WTC11 (cell line): ENCODE measurements around the gene NSG1.

Source experiments
- CTCF ChIP-seq: fragments of 200-600 bp; IDR thresholded peaks from 2 replicates; pipeline ENCODE4 v1.8.0; 2022; ENCODE audit warnings: antibody characterized with exemption
- NR1H2 ChIP-seq: sonication (generic); formaldehyde crosslinking; IDR thresholded peaks from 2 replicates; pipeline ENCODE4 v1.9.0; 2021; ENCODE audit warnings: mild to moderate bottlenecking, moderate library complexity, missing genetic modification reagents
- OVOL2 ChIP-seq: fragments of 250-450 bp; sonication (Bioruptor Pico); IDR thresholded peaks from 2 replicates; pipeline ENCODE4 v1.9.0; 2021; ENCODE audit warnings: mild to moderate bottlenecking, borderline replicate concordance
- TEAD4 ChIP-seq: sonication (generic); formaldehyde crosslinking; IDR thresholded peaks from 2 replicates; pipeline ENCODE4 v1.8.0; 2022; ENCODE audit warnings: mild to moderate bottlenecking, missing genetic modification reagents
- USF1 ChIP-seq: sonication (generic); formaldehyde crosslinking; IDR thresholded peaks from 2 replicates; pipeline ENCODE4 v1.8.0; 2022; ENCODE audit warnings: mild to moderate bottlenecking, missing genetic modification reagents

- TF ChIP-seq CTCF: no peak
- TF ChIP-seq NR1H2 (CRISPR knock-in tag): no peak
- TF ChIP-seq USF1 (CRISPR knock-in tag): no peak
- TF ChIP-seq OVOL2 (CRISPR knock-in tag): no peak
- TF ChIP-seq TEAD4 (CRISPR knock-in tag): no peak
Observed at GRCh38 chr4:4419896-4420295, 33.0 kb downstream of the NSG1 start.
